KMS-11 (cell line): ENCODE data around the gene TRMT112.

Experiments
- H2AFZ ChIP-seq: fragments of 200-600 bp; sonication (generic); 2 replicates; pipeline ENCODE4 v1.6.1; 2016; ENCODE audit warnings: antibody characterized with exemption, mixed run types, low read depth
- H3K27ac ChIP-seq: fragments of 200-600 bp; sonication (generic); 2 replicates; pipeline ENCODE4 v1.6.1; 2016; ENCODE audit warnings: mild to moderate bottlenecking, mixed run types
- H3K27me3 ChIP-seq: fragments of 200-600 bp; sonication (generic); 2 replicates; pipeline ENCODE4 v1.6.1; 2017; ENCODE audit warnings: mild to moderate bottlenecking, low read depth, mixed run types, moderate library complexity; ENCODE audit not compliant: insufficient read depth
- H3K36me3 ChIP-seq: fragments of 200-600 bp; sonication (generic); 2 replicates; pipeline ENCODE4 v1.6.1; 2017; ENCODE audit warnings: mild to moderate bottlenecking, mixed run types; ENCODE audit not compliant: insufficient read depth
- H3K4me1 ChIP-seq: fragments of 200-600 bp; sonication (generic); 2 replicates; pipeline ENCODE4 v1.6.1; 2016; ENCODE audit warnings: mild to moderate bottlenecking, low read depth, mixed run types; ENCODE audit not compliant: poor library complexity, severe bottlenecking
- H3K4me2 ChIP-seq: fragments of 200-600 bp; sonication (generic); 2 replicates; pipeline ENCODE4 v1.7.0; 2016; ENCODE audit warnings: mild to moderate bottlenecking, mixed run types
- H3K4me3 ChIP-seq: fragments of 200-600 bp; sonication (generic); IDR thresholded peaks from 2 replicates; pipeline ENCODE4 v1.6.1; 2017; ENCODE audit warnings: low read depth, low read length, mixed read lengths; ENCODE audit not compliant: insufficient read depth
- H3K79me2 ChIP-seq: fragments of 200-600 bp; sonication (generic); 2 replicates; pipeline ENCODE4 v1.6.1; 2016; ENCODE audit warnings: low read depth, mixed run types; ENCODE audit not compliant: insufficient read depth
- H3K9ac ChIP-seq: fragments of 200-600 bp; sonication (generic); 2 replicates; pipeline ENCODE4 v1.6.1; 2016; ENCODE audit warnings: mild to moderate bottlenecking, mixed run types
- H4K20me1 ChIP-seq: fragments of 200-600 bp; sonication (generic); 2 replicates; pipeline ENCODE4 v1.6.1; 2016; ENCODE audit warnings: mild to moderate bottlenecking, mixed run types; ENCODE audit not compliant: insufficient read depth
- CTCF ChIP-seq: fragments of 200-600 bp; sonication (generic); conservative IDR thresholded peaks from 2 replicates; pipeline ENCODE4 v1.6.1; 2017; ENCODE audit warnings: low read depth, mild to moderate bottlenecking, antibody characterized with exemption, low read length, moderate library complexity, mixed read lengths

Gene TRMT112

GRCh38 chr11:64304316-64305072, 12.9 kb downstream of the TRMT112 start:
- Histone ChIP-seq H4K20me1 (no peaks in the 10 kb centered on the region), H3K36me3 (no peaks in the 10 kb centered on the region), H3K4me1 (peaks cover 46% of the 10 kb centered on the region), H3K79me2 (peaks cover 26% of the 10 kb centered on the region), H2AFZ (peak overlapping the region; percentile 77), H3K4me2 (peak overlapping the region; percentile 77), H3K27ac (peak overlapping the region; percentile 100), H3K9ac (peak overlapping the region; percentile 98), H3K27me3 (peaks cover 12% of the 10 kb centered on the region), H3K4me3 (no peak overlapping the region)
- peak; percentile 94 for TF ChIP-seq CTCF

- no peaks in the 10 kb centered on the region for H4K20me1 ChIP-seq
- H3K36me3 ChIP-seq: no peaks in the 10 kb centered on the region
- peak overlapping the region; percentile 77 for H3K4me2 ChIP-seq
- H3K4me1 ChIP-seq: peaks cover 41% of the 10 kb centered on the region
- peaks cover 24% of the 10 kb centered on the region for H3K79me2 ChIP-seq
- peak overlapping the region; percentile 100 for H3K27ac ChIP-seq
- peak overlapping the region; percentile 77; the same call in 1 of the 2 replicates for H2AFZ ChIP-seq
- peak overlapping the region; percentile 98; the same call in 1 of the 2 replicates for H3K9ac ChIP-seq
- no peak for TF ChIP-seq CTCF
- no peak overlapping the region for H3K4me3 ChIP-seq
- peaks cover 14% of the 10 kb centered on the region for H3K27me3 ChIP-seq
These were observed 13.4 kb downstream of the TRMT112 start for GRCh38 chr11:64304032-64304315.

- Histone ChIP-seq H3K79me2 (peaks cover 21% of the 10 kb centered on the region), H4K20me1 (no peaks in the 10 kb centered on the region), H2AFZ (no peak overlapping the region), H3K4me2 (peak overlapping the region; percentile 77), H3K4me1 (peaks cover 38% of the 10 kb centered on the region), H3K4me3 (no peak overlapping the region), H3K27ac (peak overlapping the region; percentile 100), H3K27me3 (peaks cover 14% of the 10 kb centered on the region), H3K9ac (peak overlapping the region; percentile 98; the same call in 1 of the 2 replicates), H3K36me3 (no peaks in the 10 kb centered on the region)
- no peak for TF ChIP-seq CTCF
These were observed 14.0 kb downstream of the TRMT112 start for GRCh38 chr11:64303109-64304031.

GRCh38 chr11:64299847-64300648, 17.3 kb downstream of the TRMT112 start, which contains the start of gene CATSPERZ:
TSS of gene CATSPERZ (plus strand) at chr11:64300358. CDS start at chr11:64300411, 53 bp downstream.
- Histone ChIP-seq H3K36me3 (no peaks in the 10 kb centered on the region), H3K27me3 (peaks cover 14% of the 10 kb centered on the region), H3K27ac (no peak within 1 kb of the TSS), H4K20me1 (no peaks in the 10 kb centered on the region), H3K9ac (no peak within 1 kb of the TSS), H2AFZ (peak within 1 kb of the TSS; percentile 3; the same call in 1 of the 2 replicates), H3K4me1 (peaks cover 24% of the 10 kb centered on the region), H3K4me2 (peak within 1 kb of the TSS; percentile 42; the same call in 1 of the 2 replicates), H3K4me3 (no peak within 1 kb of the TSS), H3K79me2 (no peaks in the 10 kb centered on the region)
- TF ChIP-seq CTCF: no peak
